CD4-positive, alpha-beta T cell (primary cell): ENCODE results near the gene TSHZ2. TPM values are rescaled to one million over a fixed set of nuclear protein-coding genes. Genes with fewer than 3 reads are reported as not detected.

Experiments
- ATAC-seq: fragments of 200-7000 bp; cut with Tn5 transposase; one replicate; pipeline ENCODE4 v1.10.0; 2022; ENCODE audit warnings: mild to moderate bottlenecking; ENCODE audit not compliant: poor library complexity
- CTCF ChIA-PET: fragments of 350-600 bp; sonication (Branson Sonifier 250); formaldehyde crosslinking; loops from one replicate; lab custom pipeline; 2021; ENCODE audit warnings: antibody characterized with exemption, inconsistent platforms; lab: Charles Lee
- POLR2A ChIA-PET: fragments of 350-600 bp; sonication (Branson Sonifier 250); formaldehyde crosslinking; loops from one replicate; lab custom pipeline; 2021; ENCODE audit warnings: antibody characterized with exemption, inconsistent platforms; lab: Charles Lee
- DNase-seq, 14 experiments: peaks; one replicate each; pipeline ENCODE4 v3.0.0-alpha.2; 2013 to 2020; ENCODE audit warnings: mixed read lengths in 2 of 14
- H3K27ac ChIP-seq, 2 donors: one replicate each; pipeline versions ENCODE4 v1.5.1 to v1.7.0; 2013; ENCODE audit warnings: low read length in 2 of 2, low read depth in 1 of 2, mild to moderate bottlenecking in 1 of 2
- H3K27me3 ChIP-seq, 2 experiments: 1 replicate in 1 of 2; 2 replicates in 1 of 2; pipeline versions ENCODE4 v1.6.1 to v1.7.0; 2013; ENCODE audit warnings: low read length in 2 of 2, control low read depth in 1 of 2, mild to moderate bottlenecking in 1 of 2, moderate library complexity in 1 of 2; ENCODE audit not compliant: insufficient read depth in 2 of 2, control insufficient read depth in 1 of 2
- H3K36me3 ChIP-seq: one replicate; pipeline ENCODE4 v1.6.1; 2013; ENCODE audit warnings: low read length, control low read depth; ENCODE audit not compliant: insufficient read depth
- H3K4me1 ChIP-seq: one replicate; pipeline ENCODE4 v1.6.1; 2013; ENCODE audit warnings: low read length, control low read depth; ENCODE audit not compliant: insufficient read depth
- H3K4me3 ChIP-seq: one replicate; pipeline ENCODE4 v1.5.1; 2013; ENCODE audit warnings: mild to moderate bottlenecking, low read length, moderate library complexity
- H3K9me3 ChIP-seq, 2 experiments: 1 replicate in 1 of 2; 2 replicates in 1 of 2; pipeline versions ENCODE4 v1.6.1 to v1.7.0; 2013; ENCODE audit warnings: low read length in 2 of 2, mild to moderate bottlenecking in 2 of 2, control low read depth in 1 of 2, moderate library complexity in 1 of 2; ENCODE audit not compliant: control insufficient read depth in 1 of 2, insufficient read depth in 1 of 2
- H3K27ac Mint-ChIP-seq: one replicate; pipeline ENCODE4 v1.8.0; 2020; ENCODE audit warnings: mixed read lengths
- H3K27me3 Mint-ChIP-seq: one replicate; pipeline ENCODE4 v1.8.0; 2021; ENCODE audit warnings: mixed read lengths
- H3K36me3 Mint-ChIP-seq: one replicate; pipeline ENCODE4 v1.8.0; 2021; ENCODE audit warnings: low read depth, mixed read lengths
- H3K4me1 Mint-ChIP-seq: one replicate; pipeline ENCODE4 v1.8.0; 2021; ENCODE audit warnings: low read depth, mixed read lengths
- H3K4me3 Mint-ChIP-seq: one replicate; pipeline ENCODE4 v1.8.0; 2020; ENCODE audit warnings: mild to moderate bottlenecking, mixed read lengths
- H3K9me3 Mint-ChIP-seq: one replicate; pipeline ENCODE4 v1.8.0; 2020; ENCODE audit warnings: mixed read lengths
- intact Hi-C, 2 experiments: fragments of 100-400 bp; cut with DNase I in 1 of 2; cut with micrococcal nuclease in 1 of 2; formaldehyde crosslinking; loops; one replicate each; pipeline versions ENCODE4 v1.15.1 to v1.9.0; 2023 to 2025; cut with DNase I, micrococcal nuclease
- total RNA-seq, 174 experiments: library from RNA in 2 of 174; stranded (reverse) in 2 of 174; gene quantifications; one replicate each; pipeline ENCODE4 v1.2.3 and lab custom pipeline; 2021 to 2026
- TF ChIP-seq, protein P1 (sequence below): fragments of 200-600 bp; IDR thresholded peaks from one replicate; pipeline ENCODE4 v1.8.0; 2022; ENCODE audit warnings: antibody characterized with exemption, mild to moderate bottlenecking

TSHZ2 gene
- total RNA-seq, 2 experiments from 2014 or later, result 26.1 to 27.4 TPM

DNA sequence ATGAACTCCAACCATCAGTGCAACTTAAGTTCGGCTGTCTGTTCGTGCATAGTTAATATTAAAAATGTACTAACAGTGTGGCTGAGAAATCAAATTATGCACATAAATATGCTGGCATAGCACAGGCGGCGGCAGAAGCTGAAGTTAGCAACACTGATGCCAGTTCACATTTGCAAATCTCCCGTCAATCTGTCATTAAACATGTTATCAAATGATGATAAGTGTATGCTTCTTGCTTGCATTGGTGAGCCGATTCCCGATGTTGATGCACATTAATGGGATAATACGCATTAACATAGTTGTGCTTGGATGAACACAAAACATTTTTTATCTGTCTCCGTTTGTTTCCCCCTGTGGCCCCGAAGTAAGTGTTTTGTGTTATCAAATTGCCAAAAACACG is 312.1 kb downstream of the TSHZ2 start:
- no peak for DNase-seq
- Histone ChIP-seq H3K4me1 (no peaks in the 10 kb centered on the region), H3K9me3 (no peaks in the 10 kb centered on the region), H3K27me3 (no peaks in the 10 kb centered on the region), H3K36me3 (no peaks in the 10 kb centered on the region), H3K27ac (no peak overlapping the region), H3K4me3 (no peak overlapping the region)
- ATAC-seq, result no peak
- H3K4me3 Mint-ChIP-seq, result no peak overlapping the region
- no peaks in the 10 kb centered on the region for H3K9me3 Mint-ChIP-seq
- H3K27me3 Mint-ChIP-seq, result no peaks in the 10 kb centered on the region
- intact Hi-C loops, result no loop called here
- TF ChIP-seq, protein P1, sequence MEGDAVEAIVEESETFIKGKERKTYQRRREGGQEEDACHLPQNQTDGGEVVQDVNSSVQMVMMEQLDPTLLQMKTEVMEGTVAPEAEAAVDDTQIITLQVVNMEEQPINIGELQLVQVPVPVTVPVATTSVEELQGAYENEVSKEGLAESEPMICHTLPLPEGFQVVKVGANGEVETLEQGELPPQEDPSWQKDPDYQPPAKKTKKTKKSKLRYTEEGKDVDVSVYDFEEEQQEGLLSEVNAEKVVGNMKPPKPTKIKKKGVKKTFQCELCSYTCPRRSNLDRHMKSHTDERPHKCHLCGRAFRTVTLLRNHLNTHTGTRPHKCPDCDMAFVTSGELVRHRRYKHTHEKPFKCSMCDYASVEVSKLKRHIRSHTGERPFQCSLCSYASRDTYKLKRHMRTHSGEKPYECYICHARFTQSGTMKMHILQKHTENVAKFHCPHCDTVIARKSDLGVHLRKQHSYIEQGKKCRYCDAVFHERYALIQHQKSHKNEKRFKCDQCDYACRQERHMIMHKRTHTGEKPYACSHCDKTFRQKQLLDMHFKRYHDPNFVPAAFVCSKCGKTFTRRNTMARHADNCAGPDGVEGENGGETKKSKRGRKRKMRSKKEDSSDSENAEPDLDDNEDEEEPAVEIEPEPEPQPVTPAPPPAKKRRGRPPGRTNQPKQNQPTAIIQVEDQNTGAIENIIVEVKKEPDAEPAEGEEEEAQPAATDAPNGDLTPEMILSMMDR, result no peak
- ChIA-PET CTCF (no interaction called here), POLR2A (no interaction called here)
- H3K27ac Mint-ChIP-seq, result no peak overlapping the region
- no peaks in the 10 kb centered on the region for H3K4me1 Mint-ChIP-seq
- peaks cover 3% of the 10 kb centered on the region for H3K36me3 Mint-ChIP-seq

DNA sequence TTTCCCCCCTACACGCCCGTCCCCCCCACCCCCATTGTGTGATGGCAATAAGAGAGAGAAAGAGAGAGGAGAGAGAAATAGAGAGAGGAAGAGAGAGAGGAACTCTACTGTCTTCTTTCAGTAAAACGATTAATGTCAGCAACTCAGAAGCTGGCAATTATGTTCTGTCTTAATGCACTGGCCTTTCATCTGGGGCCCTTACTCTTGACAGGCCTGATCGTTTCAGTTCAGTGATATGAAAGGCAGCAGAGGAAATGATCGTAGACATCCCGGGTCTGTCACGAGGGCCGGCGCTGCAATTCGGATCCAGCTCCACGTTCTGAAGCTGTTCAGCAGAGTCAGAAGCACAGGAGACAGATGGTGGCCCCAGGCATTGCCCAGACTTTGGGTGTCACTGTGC is 312.5 kb downstream of the TSHZ2 start:
- CTCF ChIA-PET, result no interaction called here
- H3K36me3 Mint-ChIP-seq, result peaks cover 3% of the 10 kb centered on the region
- Histone ChIP-seq H3K36me3 (no peaks in the 10 kb centered on the region), H3K27ac (no peak overlapping the region), H3K27me3 (no peaks in the 10 kb centered on the region), H3K4me1 (no peaks in the 10 kb centered on the region), H3K4me3 (no peak overlapping the region), H3K9me3 (no peaks in the 10 kb centered on the region)
- no peaks in the 10 kb centered on the region for H3K9me3 Mint-ChIP-seq
- H3K27me3 Mint-ChIP-seq, result no peaks in the 10 kb centered on the region
- POLR2A ChIA-PET, result no interaction called here
- no peak overlapping the region for H3K4me3 Mint-ChIP-seq
- TF ChIP-seq, protein P1, result no peak
- H3K27ac Mint-ChIP-seq, result no peak overlapping the region
- intact Hi-C loops, result no loop called here
- ATAC-seq, result no peak
- DNase-seq, result no peak
- no peaks in the 10 kb centered on the region for H3K4me1 Mint-ChIP-seq

DNA sequence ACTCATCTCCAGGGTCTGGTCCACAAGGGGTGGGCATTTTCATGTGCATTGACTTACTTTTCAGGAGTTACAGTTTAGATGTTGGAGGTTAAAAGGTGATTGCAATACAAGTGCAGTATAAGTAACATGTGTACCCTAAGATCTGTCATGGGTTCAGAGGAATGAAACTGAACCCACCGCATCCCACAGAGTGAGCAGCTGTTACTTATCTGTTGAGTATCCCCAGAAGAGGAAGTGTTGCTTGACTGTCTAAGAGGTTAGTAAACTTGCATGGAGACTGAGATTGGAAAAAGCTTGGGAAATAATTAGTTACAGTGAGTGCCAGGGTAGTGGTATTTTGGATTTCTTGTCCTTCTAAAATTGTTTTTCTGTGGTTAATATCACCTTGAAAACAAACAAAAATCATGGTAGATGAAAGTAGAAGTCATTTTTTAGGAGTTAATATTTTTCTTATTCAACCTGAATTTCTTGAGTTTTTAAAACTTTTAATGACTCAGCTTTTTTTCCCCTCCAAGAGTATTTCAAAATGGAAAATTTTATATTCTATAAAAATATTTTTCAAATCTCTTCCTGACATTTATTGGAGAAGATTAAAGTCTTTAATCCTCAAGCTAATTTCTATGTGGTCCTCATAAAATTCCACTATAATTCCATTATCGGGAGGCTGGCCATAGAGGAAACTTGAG is 315.3 kb downstream of the TSHZ2 start:
- Mint-ChIP-seq H3K9me3 (no peaks in the 10 kb centered on the region), H3K4me3 (no peak overlapping the region), H3K4me1 (no peaks in the 10 kb centered on the region), H3K36me3 (peaks cover 3% of the 10 kb centered on the region), H3K27me3 (no peaks in the 10 kb centered on the region), H3K27ac (no peak overlapping the region)
- TF ChIP-seq, protein P1, result no peak
- H3K27me3 ChIP-seq, result no peaks in the 10 kb centered on the region
- no peaks in the 10 kb centered on the region for H3K9me3 ChIP-seq
- DNase-seq, result no peak
- no peaks in the 10 kb centered on the region for H3K36me3 ChIP-seq
- ChIA-PET CTCF (no interaction called here), POLR2A (no interaction called here)
- no peaks in the 10 kb centered on the region for H3K4me1 ChIP-seq
- no peak overlapping the region for H3K4me3 ChIP-seq
- H3K27ac ChIP-seq, result no peak overlapping the region
- no peak for ATAC-seq
- intact Hi-C loops, result no loop called here
